ENCODE measurements around the gene PLET1. TPM values are rescaled to one million over a fixed set of nuclear protein-coding genes. Genes with fewer than 3 reads are reported as not detected.

The PLET1 gene
- total RNA-seq, 4 donors from 2014 or later = not detected

- DNase-seq = no peak
- Histone ChIP-seq H3K36me3 (no peaks in the 10 kb centered on the region), H3K27ac (no peak overlapping the region), H3K4me1 (peaks cover 0 to 11% (median 3%) of the 10 kb centered on the region in 3 donors), H3K9me3 (no peaks in the 10 kb centered on the region), H3K27me3 (no peaks in the 10 kb centered on the region), H3K4me3 (no peak overlapping the region)
- intact Hi-C loops (cut with DNase I) = no loop called here
- TF ChIP-seq CTCF (IDR thresholded peaks at IDR 0.05) (no peak), POLR2A (IDR thresholded peaks at IDR 0.05) (no peak)
- WGBS, 2 donors = 67 to 82% methylated on average over 1 of the region's 1 CpG
These were observed 44.3 kb upstream of the PLET1 start for GRCh38 chr11:112304914-112305313.

- Histone ChIP-seq H3K4me1 (peaks cover 0 to 13% (median 3%) of the 10 kb centered on the region in 3 donors), H3K27ac (no peak overlapping the region), H3K36me3 (no peaks in the 10 kb centered on the region), H3K27me3 (no peaks in the 10 kb centered on the region), H3K9me3 (no peaks in the 10 kb centered on the region), H3K4me3 (no peak overlapping the region)
- intact Hi-C loops (cut with DNase I) = no loop called here
- no peak for TF ChIP-seq CTCF (IDR thresholded peaks at IDR 0.05)
- no peak for TF ChIP-seq POLR2A (IDR thresholded peaks at IDR 0.05)
- no peak for DNase-seq
- WGBS, 2 donors = 79 to 95% methylated on average over 1 of the region's 1 CpG
These were observed 43.0 kb upstream of the PLET1 start for GRCh38 chr11:112303616-112304015.

GRCh38 chr11:112302226-112302868 is 41.7 kb upstream of the PLET1 start:
- no peaks in the 10 kb centered on the region for H3K9me3 ChIP-seq
- intact Hi-C loops (cut with DNase I) = no loop called here
- no peak overlapping the region for H3K27ac ChIP-seq
- H3K27me3 ChIP-seq = no peaks in the 10 kb centered on the region
- H3K36me3 ChIP-seq = no peaks in the 10 kb centered on the region
- no peak for DNase-seq
- H3K4me3 ChIP-seq = no peak overlapping the region
- 56 to 63% methylated on average over 5 of the region's 5 CpGs for WGBS, 2 donors
- no peak for TF ChIP-seq CTCF (IDR thresholded peaks at IDR 0.05)
- peaks cover 0 to 15% (median 3%) of the 10 kb centered on the region in 3 donors for H3K4me1 ChIP-seq

- WGBS, 2 donors = 82 to 89% methylated on average over 11 to 14 of the region's 17 CpGs
- H3K36me3 ChIP-seq = no peaks in the 10 kb centered on the region
- H3K9me3 ChIP-seq = no peaks in the 10 kb centered on the region
- intact Hi-C loops (cut with DNase I) = no loop called here
- TF ChIP-seq CTCF (IDR thresholded peaks at IDR 0.05) (no peak), POLR2A (IDR thresholded peaks at IDR 0.05) (no peak)
- H3K4me3 ChIP-seq = no peak overlapping the region
- DNase-seq = no peak
- H3K4me1 ChIP-seq = peaks cover 0 to 15% (median 3%) of the 10 kb centered on the region in 3 donors
- no peak overlapping the region for H3K27ac ChIP-seq
- H3K27me3 ChIP-seq = no peaks in the 10 kb centered on the region
These were observed 39.6 kb upstream of the PLET1 start for GRCh38 chr11:112300094-112300786.

GRCh38 chr11:112298535-112298934 is 37.9 kb upstream of the PLET1 start:
- 52 to 79% methylated on average over 4 to 6 of the region's 9 CpGs for WGBS, 2 donors
- Histone ChIP-seq H3K4me3 (no peak overlapping the region), H3K27ac (no peak overlapping the region), H3K27me3 (no peaks in the 10 kb centered on the region), H3K9me3 (no peaks in the 10 kb centered on the region), H3K4me1 (peaks cover 2 to 20% (median 5%) of the 10 kb centered on the region in 3 donors), H3K36me3 (no peaks in the 10 kb centered on the region)
- TF ChIP-seq POLR2A (IDR thresholded peaks at IDR 0.05) (no peak), CTCF (IDR thresholded peaks at IDR 0.05) (no peak)
- no peak for DNase-seq
- intact Hi-C loops (cut with DNase I) = loop anchor here (10.0 kb wide), 1 partner anchor 816 kb away; no protein-coding TSS in a partner anchor
